Central memory CD8-positive, alpha-beta T cell (primary cell): Measurements from ENCODE around the gene SPAG6.

Experiments
- ATAC-seq: fragments of 150-1000 bp; cut with Tn5 transposase; replicated peaks from 2 replicates; pipeline ENCODE4 v1.10.0; 2022; ENCODE audit warnings: mild to moderate bottlenecking, moderate FRiP score, moderate number of reproducible peaks; ENCODE audit not compliant: poor library complexity, severe bottlenecking; ENCODE audit errors: extremely low read depth
- DNase-seq, 2 donors: peaks; one replicate each; pipeline ENCODE4 v3.0.0; 2021; ENCODE audit warnings: low spot score in 2 of 2
- H3K27ac Mint-ChIP-seq: one replicate; pipeline ENCODE4 v1.8.0; 2022; ENCODE audit warnings: low read depth, mild to moderate bottlenecking, moderate library complexity, mixed read lengths
- H3K27me3 Mint-ChIP-seq: one replicate; pipeline ENCODE4 v1.8.0; 2022; ENCODE audit warnings: mixed read lengths
- H3K36me3 Mint-ChIP-seq: one replicate; pipeline ENCODE4 v1.8.0; 2022; ENCODE audit warnings: mild to moderate bottlenecking, moderate library complexity, mixed read lengths; ENCODE audit not compliant: insufficient read depth
- H3K4me1 Mint-ChIP-seq: one replicate; pipeline ENCODE4 v1.8.0; 2022; ENCODE audit warnings: mixed read lengths
- H3K4me3 Mint-ChIP-seq: one replicate; pipeline ENCODE4 v1.8.0; 2022; ENCODE audit warnings: mild to moderate bottlenecking, moderate library complexity, mixed read lengths
- H3K9me3 Mint-ChIP-seq: one replicate; pipeline ENCODE4 v1.8.0; 2022; ENCODE audit warnings: mixed read lengths

Gene SPAG6

GRCh38 chr10:22363305-22363704 lies 18.0 kb downstream of the SPAG6 start:
- Mint-ChIP-seq H3K9me3 (no peaks in the 10 kb centered on the region), H3K27ac (no peak overlapping the region), H3K27me3 (peaks cover 12% of the 10 kb centered on the region), H3K4me3 (no peak overlapping the region), H3K4me1 (peaks cover 14% of the 10 kb centered on the region), H3K36me3 (no peaks in the 10 kb centered on the region)
- DNase-seq (no peak), ATAC-seq (no peak)

GRCh38 chr10:22364407-22365140 lies 19.3 kb downstream of the SPAG6 start:
- no peak overlapping the region for H3K4me3 Mint-ChIP-seq

GRCh38 chr10:22365233-22365632 lies 19.9 kb downstream of the SPAG6 start:
- DNase-seq = no peak
- Mint-ChIP-seq H3K36me3 (no peaks in the 10 kb centered on the region), H3K27me3 (peaks cover 12% of the 10 kb centered on the region), H3K9me3 (no peaks in the 10 kb centered on the region), H3K4me1 (peaks cover 14% of the 10 kb centered on the region), H3K4me3 (no peak overlapping the region), H3K27ac (no peak overlapping the region)
- ATAC-seq = no peak

More at GRCh38 chr10:22364407-22365140, 19.3 kb downstream of the SPAG6 start:
- Mint-ChIP-seq H3K27me3 (peaks cover 12% of the 10 kb centered on the region), H3K9me3 (no peaks in the 10 kb centered on the region), H3K27ac (no peak overlapping the region), H3K4me1 (peaks cover 14% of the 10 kb centered on the region), H3K36me3 (no peaks in the 10 kb centered on the region)
- no peak for DNase-seq
- ATAC-seq = no peak

GRCh38 chr10:22365644-22366434 lies 20.5 kb downstream of the SPAG6 start:
- peaks cover 12% of the 10 kb centered on the region for H3K27me3 Mint-ChIP-seq
- no peaks in the 10 kb centered on the region for H3K9me3 Mint-ChIP-seq
- peaks cover 14% of the 10 kb centered on the region for H3K4me1 Mint-ChIP-seq
- DNase-seq (no peak), ATAC-seq (no peak)
- no peaks in the 10 kb centered on the region for H3K36me3 Mint-ChIP-seq
- H3K4me3 Mint-ChIP-seq = no peak overlapping the region
- no peak overlapping the region for H3K27ac Mint-ChIP-seq

- Mint-ChIP-seq H3K4me3 (no peak overlapping the region), H3K9me3 (no peaks in the 10 kb centered on the region), H3K27ac (no peak overlapping the region), H3K27me3 (peaks cover 12% of the 10 kb centered on the region), H3K4me1 (peaks cover 14% of the 10 kb centered on the region), H3K36me3 (no peaks in the 10 kb centered on the region)
- ATAC-seq (no peak), DNase-seq (no peak)
Measured at GRCh38 chr10:22366435-22366703, 21.1 kb downstream of the SPAG6 start.

GRCh38 chr10:22366771-22367170 lies 21.5 kb downstream of the SPAG6 start:
- no peaks in the 10 kb centered on the region for H3K9me3 Mint-ChIP-seq
- H3K27ac Mint-ChIP-seq = no peak overlapping the region
- no peak for ATAC-seq
- no peak for DNase-seq
- no peaks in the 10 kb centered on the region for H3K36me3 Mint-ChIP-seq
- H3K4me1 Mint-ChIP-seq = peaks cover 14% of the 10 kb centered on the region
- no peak overlapping the region for H3K4me3 Mint-ChIP-seq
- H3K27me3 Mint-ChIP-seq = peaks cover 12% of the 10 kb centered on the region

GRCh38 chr10:22367471-22367870 lies 22.2 kb downstream of the SPAG6 start:
- H3K4me3 Mint-ChIP-seq = no peak overlapping the region

GRCh38 chr10:22368402-22368801 lies 23.1 kb downstream of the SPAG6 start:
- no peaks in the 10 kb centered on the region for H3K36me3 Mint-ChIP-seq
- H3K9me3 Mint-ChIP-seq = no peaks in the 10 kb centered on the region
- H3K27ac Mint-ChIP-seq = no peak overlapping the region
- peaks cover 14% of the 10 kb centered on the region for H3K4me1 Mint-ChIP-seq
- ATAC-seq (no peak), DNase-seq (no peak)
- peaks cover 12% of the 10 kb centered on the region for H3K27me3 Mint-ChIP-seq
- H3K4me3 Mint-ChIP-seq = no peak overlapping the region

More at GRCh38 chr10:22367471-22367870, 22.2 kb downstream of the SPAG6 start:
- DNase-seq (no peak), ATAC-seq (peak; percentile 24)
- Mint-ChIP-seq H3K27me3 (peaks cover 12% of the 10 kb centered on the region), H3K9me3 (no peaks in the 10 kb centered on the region), H3K27ac (peak overlapping the region; percentile 41), H3K4me1 (peaks cover 14% of the 10 kb centered on the region), H3K36me3 (no peaks in the 10 kb centered on the region)

GRCh38 chr10:22368981-22369380 lies 23.7 kb downstream of the SPAG6 start:
- ATAC-seq (no peak), DNase-seq (no peak)
- H3K27ac Mint-ChIP-seq = no peak overlapping the region
- H3K4me1 Mint-ChIP-seq = peaks cover 14% of the 10 kb centered on the region
- H3K36me3 Mint-ChIP-seq = no peaks in the 10 kb centered on the region
- peaks cover 12% of the 10 kb centered on the region for H3K27me3 Mint-ChIP-seq
- H3K4me3 Mint-ChIP-seq = no peak overlapping the region
- H3K9me3 Mint-ChIP-seq = no peaks in the 10 kb centered on the region

GRCh38 chr10:22369434-22370072 lies 24.3 kb downstream of the SPAG6 start:
- no peaks in the 10 kb centered on the region for H3K36me3 Mint-ChIP-seq
- no peak for ATAC-seq
- H3K4me3 Mint-ChIP-seq = no peak overlapping the region
- H3K9me3 Mint-ChIP-seq = no peaks in the 10 kb centered on the region
- H3K4me1 Mint-ChIP-seq = peaks cover 14% of the 10 kb centered on the region
- no peak overlapping the region for H3K27ac Mint-ChIP-seq
- no peak for DNase-seq
- H3K27me3 Mint-ChIP-seq = peaks cover 12% of the 10 kb centered on the region

GRCh38 chr10:22370320-22370719 lies 25.0 kb downstream of the SPAG6 start:
- no peak overlapping the region for H3K4me3 Mint-ChIP-seq
- H3K4me1 Mint-ChIP-seq = peaks cover 14% of the 10 kb centered on the region
- ATAC-seq = no peak
- no peak for DNase-seq
- no peak overlapping the region for H3K27ac Mint-ChIP-seq
- no peaks in the 10 kb centered on the region for H3K9me3 Mint-ChIP-seq
- no peaks in the 10 kb centered on the region for H3K36me3 Mint-ChIP-seq
- peaks cover 12% of the 10 kb centered on the region for H3K27me3 Mint-ChIP-seq

GRCh38 chr10:22372298-22372697 lies 27.0 kb downstream of the SPAG6 start:
- Mint-ChIP-seq H3K4me3 (no peak overlapping the region), H3K36me3 (no peaks in the 10 kb centered on the region), H3K27ac (peak overlapping the region; percentile 51), H3K4me1 (peaks cover 6% of the 10 kb centered on the region), H3K27me3 (no peaks in the 10 kb centered on the region), H3K9me3 (no peaks in the 10 kb centered on the region)
- ATAC-seq (no peak), DNase-seq (no peak)

GRCh38 chr10:22372917-22373316 lies 27.6 kb downstream of the SPAG6 start:
- DNase-seq (no peak), ATAC-seq (no peak)
- no peak overlapping the region for H3K4me3 Mint-ChIP-seq
- H3K27ac Mint-ChIP-seq = no peak overlapping the region
- H3K36me3 Mint-ChIP-seq = no peaks in the 10 kb centered on the region
- peaks cover under 1% of the 10 kb centered on the region for H3K4me1 Mint-ChIP-seq
- no peaks in the 10 kb centered on the region for H3K9me3 Mint-ChIP-seq
- H3K27me3 Mint-ChIP-seq = no peaks in the 10 kb centered on the region
